ENCODE measurements around the gene IL1RAPL1.

DNA sequence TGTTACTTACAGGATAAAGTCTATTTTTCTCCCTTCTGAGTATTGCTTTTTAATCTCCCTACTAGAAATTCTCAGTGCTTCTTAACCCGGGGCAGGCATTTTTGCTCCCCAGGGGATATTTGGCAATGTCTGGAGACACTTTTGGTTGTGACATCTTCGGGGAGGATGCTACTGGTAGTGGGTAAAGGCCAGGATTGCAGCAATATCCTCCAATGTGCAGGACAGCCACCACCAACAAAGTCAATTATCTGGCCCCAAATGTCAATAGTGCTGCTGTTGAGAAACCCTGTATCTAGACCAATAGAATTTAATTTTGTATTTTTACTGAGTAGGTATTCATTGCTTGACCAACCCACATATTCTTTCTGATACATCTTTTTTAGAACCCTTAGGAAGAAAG, 958.6 kb downstream of the IL1RAPL1 start:
- TF ChIP-seq, protein P1, sequence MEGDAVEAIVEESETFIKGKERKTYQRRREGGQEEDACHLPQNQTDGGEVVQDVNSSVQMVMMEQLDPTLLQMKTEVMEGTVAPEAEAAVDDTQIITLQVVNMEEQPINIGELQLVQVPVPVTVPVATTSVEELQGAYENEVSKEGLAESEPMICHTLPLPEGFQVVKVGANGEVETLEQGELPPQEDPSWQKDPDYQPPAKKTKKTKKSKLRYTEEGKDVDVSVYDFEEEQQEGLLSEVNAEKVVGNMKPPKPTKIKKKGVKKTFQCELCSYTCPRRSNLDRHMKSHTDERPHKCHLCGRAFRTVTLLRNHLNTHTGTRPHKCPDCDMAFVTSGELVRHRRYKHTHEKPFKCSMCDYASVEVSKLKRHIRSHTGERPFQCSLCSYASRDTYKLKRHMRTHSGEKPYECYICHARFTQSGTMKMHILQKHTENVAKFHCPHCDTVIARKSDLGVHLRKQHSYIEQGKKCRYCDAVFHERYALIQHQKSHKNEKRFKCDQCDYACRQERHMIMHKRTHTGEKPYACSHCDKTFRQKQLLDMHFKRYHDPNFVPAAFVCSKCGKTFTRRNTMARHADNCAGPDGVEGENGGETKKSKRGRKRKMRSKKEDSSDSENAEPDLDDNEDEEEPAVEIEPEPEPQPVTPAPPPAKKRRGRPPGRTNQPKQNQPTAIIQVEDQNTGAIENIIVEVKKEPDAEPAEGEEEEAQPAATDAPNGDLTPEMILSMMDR (IDR thresholded peaks at IDR 0.05; ENCODE audit: poor library complexity, severe bottlenecking), result no peak
- TF ChIP-seq, protein P2, sequence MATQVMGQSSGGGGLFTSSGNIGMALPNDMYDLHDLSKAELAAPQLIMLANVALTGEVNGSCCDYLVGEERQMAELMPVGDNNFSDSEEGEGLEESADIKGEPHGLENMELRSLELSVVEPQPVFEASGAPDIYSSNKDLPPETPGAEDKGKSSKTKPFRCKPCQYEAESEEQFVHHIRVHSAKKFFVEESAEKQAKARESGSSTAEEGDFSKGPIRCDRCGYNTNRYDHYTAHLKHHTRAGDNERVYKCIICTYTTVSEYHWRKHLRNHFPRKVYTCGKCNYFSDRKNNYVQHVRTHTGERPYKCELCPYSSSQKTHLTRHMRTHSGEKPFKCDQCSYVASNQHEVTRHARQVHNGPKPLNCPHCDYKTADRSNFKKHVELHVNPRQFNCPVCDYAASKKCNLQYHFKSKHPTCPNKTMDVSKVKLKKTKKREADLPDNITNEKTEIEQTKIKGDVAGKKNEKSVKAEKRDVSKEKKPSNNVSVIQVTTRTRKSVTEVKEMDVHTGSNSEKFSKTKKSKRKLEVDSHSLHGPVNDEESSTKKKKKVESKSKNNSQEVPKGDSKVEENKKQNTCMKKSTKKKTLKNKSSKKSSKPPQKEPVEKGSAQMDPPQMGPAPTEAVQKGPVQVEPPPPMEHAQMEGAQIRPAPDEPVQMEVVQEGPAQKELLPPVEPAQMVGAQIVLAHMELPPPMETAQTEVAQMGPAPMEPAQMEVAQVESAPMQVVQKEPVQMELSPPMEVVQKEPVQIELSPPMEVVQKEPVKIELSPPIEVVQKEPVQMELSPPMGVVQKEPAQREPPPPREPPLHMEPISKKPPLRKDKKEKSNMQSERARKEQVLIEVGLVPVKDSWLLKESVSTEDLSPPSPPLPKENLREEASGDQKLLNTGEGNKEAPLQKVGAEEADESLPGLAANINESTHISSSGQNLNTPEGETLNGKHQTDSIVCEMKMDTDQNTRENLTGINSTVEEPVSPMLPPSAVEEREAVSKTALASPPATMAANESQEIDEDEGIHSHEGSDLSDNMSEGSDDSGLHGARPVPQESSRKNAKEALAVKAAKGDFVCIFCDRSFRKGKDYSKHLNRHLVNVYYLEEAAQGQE (IDR thresholded peaks at IDR 0.05; ENCODE audit: borderline replicate concordance), result no peak
- TF ChIP-seq SMC3 (conservative IDR thresholded peaks at IDR 0.05; ENCODE audit: poor library complexity) (no peak), POLR2AphosphoS5 (IDR thresholded peaks at IDR 0.05) (no peak)
